WTC11 (cell line): ENCODE measurements around the gene AHNAK2.
"Not testable (repeated sequence)": the region's sequence is repeated elsewhere in the genome, so short reads cannot be mapped to it uniquely, and the experiment has no call there.

Experiments
- ZNF121 ChIP-seq: sonication (generic); formaldehyde crosslinking; IDR thresholded peaks from 2 replicates; pipeline ENCODE4 v1.8.0; 2023; ENCODE audit warnings: missing genetic modification reagents
- TF ChIP-seq, protein P1 (sequence below): sonication (generic); formaldehyde crosslinking; IDR thresholded peaks from 2 replicates; pipeline ENCODE4 v1.8.1; 2023; ENCODE audit warnings: mild to moderate bottlenecking, missing genetic modification reagents
- TF ChIP-seq, protein P2 (sequence below): fragments of 200-600 bp; IDR thresholded peaks from 2 replicates; pipeline ENCODE4 v1.8.0; 2022; ENCODE audit warnings: antibody characterized with exemption
- TF ChIP-seq, protein P3 (sequence below): sonication (generic); formaldehyde crosslinking; IDR thresholded peaks from 2 replicates; pipeline ENCODE4 v1.8.0; 2022; ENCODE audit warnings: mild to moderate bottlenecking, missing genetic modification reagents

DNA sequence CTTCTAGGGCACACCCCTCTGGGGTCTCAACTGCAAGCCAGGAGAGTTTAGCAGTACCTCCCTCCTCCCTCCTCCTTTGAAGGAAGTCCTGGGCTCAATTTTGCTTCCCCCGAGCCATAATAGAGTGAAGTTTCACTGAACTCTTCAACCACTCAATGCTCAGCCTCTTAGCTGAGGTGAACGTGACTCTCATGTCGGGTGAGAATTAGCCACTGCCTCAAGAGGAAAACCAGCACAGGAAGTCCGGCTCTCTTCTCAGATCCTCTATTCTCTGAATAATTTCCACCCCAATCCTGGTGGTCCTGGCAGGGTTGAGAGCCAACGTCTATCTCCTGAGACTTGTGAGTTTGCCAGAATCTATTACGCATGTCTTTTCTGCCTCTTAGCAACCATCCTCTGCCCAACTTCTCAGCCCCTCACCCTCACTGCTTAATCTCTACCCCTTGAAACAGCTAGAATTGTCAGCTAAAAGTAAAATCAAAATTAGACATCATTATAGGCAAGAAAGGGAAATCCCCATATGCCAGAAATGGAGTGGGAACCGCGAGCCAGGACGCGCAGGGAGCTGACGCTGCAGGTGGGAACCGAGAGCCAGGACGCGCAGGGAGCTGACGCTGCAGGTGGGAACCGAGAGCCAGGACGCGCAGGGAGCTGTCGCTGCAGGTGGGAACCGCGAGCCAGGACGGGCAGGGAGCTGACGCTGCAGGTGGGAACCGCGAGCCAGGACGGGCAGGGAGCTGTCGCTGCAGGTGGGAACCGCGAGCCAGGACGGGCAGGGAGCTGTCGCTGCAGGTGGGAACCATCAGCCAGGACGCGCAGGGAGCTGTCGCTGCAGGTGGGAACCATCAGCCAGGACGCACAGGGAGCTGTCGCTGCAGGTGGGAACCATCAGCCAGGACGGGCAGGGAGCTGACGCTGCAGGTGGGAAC lies 73.3 kb downstream of the AHNAK2 start:
- TF ChIP-seq, protein P1, sequence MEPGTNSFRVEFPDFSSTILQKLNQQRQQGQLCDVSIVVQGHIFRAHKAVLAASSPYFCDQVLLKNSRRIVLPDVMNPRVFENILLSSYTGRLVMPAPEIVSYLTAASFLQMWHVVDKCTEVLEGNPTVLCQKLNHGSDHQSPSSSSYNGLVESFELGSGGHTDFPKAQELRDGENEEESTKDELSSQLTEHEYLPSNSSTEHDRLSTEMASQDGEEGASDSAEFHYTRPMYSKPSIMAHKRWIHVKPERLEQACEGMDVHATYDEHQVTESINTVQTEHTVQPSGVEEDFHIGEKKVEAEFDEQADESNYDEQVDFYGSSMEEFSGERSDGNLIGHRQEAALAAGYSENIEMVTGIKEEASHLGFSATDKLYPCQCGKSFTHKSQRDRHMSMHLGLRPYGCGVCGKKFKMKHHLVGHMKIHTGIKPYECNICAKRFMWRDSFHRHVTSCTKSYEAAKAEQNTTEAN (CRISPR knock-in tag): not testable (repeated sequence)
- TF ChIP-seq, protein P2, sequence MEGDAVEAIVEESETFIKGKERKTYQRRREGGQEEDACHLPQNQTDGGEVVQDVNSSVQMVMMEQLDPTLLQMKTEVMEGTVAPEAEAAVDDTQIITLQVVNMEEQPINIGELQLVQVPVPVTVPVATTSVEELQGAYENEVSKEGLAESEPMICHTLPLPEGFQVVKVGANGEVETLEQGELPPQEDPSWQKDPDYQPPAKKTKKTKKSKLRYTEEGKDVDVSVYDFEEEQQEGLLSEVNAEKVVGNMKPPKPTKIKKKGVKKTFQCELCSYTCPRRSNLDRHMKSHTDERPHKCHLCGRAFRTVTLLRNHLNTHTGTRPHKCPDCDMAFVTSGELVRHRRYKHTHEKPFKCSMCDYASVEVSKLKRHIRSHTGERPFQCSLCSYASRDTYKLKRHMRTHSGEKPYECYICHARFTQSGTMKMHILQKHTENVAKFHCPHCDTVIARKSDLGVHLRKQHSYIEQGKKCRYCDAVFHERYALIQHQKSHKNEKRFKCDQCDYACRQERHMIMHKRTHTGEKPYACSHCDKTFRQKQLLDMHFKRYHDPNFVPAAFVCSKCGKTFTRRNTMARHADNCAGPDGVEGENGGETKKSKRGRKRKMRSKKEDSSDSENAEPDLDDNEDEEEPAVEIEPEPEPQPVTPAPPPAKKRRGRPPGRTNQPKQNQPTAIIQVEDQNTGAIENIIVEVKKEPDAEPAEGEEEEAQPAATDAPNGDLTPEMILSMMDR: not testable (repeated sequence)
- TF ChIP-seq, protein P3, sequence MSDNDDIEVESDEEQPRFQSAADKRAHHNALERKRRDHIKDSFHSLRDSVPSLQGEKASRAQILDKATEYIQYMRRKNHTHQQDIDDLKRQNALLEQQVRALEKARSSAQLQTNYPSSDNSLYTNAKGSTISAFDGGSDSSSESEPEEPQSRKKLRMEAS (CRISPR knock-in tag): not testable (repeated sequence)
- not testable (repeated sequence) for TF ChIP-seq ZNF121 (CRISPR knock-in tag)
